G401.6 (cell line): ENCODE data around the gene HSPB9.

ENCODE experiments used
- FAIRE-seq: peaks from 2 replicates; lab custom pipeline; 2012; peaks lifted over from hg19 to GRCh38; lab: Jason Lieb, UNC

HSPB9 gene

GRCh38 chr17:42122371-42123303 lies at the start of gene HSPB9:
Gene HSPB9, plus strand, starts transcription at chr17:42122804. Its CDS starts 47 bp downstream, at chr17:42122851.
- no peak for FAIRE-seq

GRCh38 chr17:42075789-42076188 lies 46.8 kb upstream of the HSPB9 start:
- FAIRE-seq, result no peak

DNA sequence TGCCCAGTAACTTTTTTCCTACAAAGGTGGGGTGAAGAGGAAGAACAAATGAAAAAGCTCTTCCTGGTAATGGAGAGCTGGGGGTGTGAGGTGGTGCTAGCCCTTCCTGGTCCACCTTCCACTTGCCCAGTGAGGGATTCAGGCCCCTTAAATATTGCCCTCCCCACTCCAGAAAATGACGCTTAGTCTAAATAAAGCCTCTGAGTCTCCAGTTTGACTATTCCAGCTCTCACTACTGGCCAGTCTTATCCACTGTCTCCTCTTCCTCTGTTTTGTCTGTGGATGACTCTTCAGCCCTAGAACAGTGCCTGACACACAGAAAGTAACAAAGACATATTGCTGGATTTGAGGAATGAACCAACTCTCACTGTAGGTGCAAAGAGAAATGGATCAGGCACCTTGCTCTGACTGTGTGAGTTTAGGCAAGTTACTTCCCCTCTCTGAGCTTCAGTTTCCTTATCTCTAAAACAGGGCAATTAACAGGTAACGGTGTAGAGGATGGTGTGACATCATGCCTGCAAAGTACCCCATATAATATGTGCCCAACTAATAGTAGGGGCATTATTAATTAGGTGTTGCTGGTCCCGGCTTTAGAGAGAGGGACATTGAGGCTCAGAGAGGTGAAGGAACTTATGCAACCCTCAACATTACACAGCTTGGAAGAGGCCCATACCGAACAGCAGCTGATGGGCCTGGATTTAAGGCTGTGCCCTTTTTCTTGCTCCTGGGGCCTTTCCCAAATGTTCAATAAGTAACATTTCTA lies 45.6 kb upstream of the HSPB9 start:
- no peak for FAIRE-seq

DNA sequence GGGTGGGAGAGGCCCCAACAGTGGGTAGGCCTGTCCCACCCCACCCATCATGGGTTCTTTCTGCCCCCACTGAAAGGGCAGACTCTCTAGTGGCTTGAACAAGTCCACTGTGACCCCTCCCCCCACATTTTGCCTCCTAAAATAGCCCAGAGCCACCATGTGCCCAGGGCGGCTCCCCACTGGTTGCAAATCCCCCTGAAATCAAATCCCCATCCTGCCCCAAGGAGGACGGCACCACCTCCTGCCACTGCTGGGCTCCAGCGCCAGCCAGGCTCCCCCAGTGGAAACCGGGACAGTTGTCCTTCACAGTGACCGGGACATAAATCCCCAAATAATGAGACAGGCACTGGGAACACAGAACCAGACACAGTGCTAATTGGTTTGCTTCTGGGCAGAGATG lies 44.8 kb upstream of the HSPB9 start:
- no peak for FAIRE-seq

DNA sequence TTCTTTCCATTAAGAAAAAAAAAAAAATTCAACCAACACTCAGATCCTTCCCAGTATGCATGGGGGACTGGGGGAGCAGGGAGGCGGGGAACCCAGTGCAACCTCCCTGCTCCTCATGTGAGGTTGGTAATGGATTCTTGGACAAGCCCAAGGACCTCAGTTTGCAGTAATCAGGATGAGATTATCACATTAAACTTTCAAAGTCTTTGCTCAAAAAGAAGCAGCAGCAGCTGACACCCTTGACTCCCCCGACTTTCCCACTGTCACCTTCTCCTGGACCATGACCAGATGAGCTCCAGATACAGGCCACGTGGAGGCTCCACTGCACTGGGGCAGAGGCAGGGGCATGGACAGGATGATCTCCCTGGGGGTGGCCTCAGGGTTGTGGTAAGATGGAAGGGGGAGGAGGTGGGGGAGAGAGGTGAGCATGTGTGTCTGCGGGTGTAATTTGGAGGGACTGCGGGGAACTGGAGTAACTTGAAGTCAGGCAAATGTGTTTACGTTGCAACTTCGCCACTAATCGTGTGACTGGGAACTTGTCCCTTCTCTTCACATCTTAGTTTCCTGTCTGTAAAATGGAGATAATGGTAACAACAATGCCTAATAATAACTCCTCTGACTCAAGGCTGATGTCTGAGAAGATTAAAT lies 44.1 kb upstream of the HSPB9 start:
- no peak for FAIRE-seq

GRCh38 chr17:42079541-42079940 lies 43.1 kb upstream of the HSPB9 start:
- no peak for FAIRE-seq

DNA sequence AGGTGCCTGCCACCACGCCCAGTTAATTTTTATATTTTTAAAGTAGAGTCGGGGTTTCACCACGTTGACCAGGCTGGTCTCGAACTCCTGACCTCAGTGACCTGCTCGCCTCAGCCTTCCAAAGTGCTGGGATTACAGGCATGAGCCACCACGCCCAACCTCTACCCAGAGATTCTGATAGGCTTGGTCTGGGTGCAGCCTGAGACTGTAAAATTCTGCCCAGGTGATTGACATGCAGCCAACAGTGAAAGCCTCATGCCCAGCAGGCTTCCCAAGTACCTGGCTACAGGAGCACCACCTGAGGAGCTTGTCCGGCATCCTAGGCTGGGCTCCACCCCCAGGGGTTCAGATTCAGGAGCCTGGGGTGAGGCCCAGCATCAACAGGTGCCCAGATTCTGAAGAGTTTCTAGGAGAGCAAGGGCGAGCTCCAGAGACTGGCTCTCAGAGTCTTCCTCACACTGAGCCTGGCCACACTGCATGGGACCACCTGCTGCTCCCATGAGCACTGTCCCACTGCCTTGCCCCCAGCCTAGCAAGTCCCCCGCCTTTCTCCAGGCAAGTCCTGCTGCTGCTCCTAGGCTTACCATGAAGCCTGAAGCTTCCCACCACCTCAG lies 41.0 kb upstream of the HSPB9 start:
- no peak for FAIRE-seq

GRCh38 chr17:42087042-42087701 lies 35.4 kb upstream of the HSPB9 start:
- no peak for FAIRE-seq

DNA sequence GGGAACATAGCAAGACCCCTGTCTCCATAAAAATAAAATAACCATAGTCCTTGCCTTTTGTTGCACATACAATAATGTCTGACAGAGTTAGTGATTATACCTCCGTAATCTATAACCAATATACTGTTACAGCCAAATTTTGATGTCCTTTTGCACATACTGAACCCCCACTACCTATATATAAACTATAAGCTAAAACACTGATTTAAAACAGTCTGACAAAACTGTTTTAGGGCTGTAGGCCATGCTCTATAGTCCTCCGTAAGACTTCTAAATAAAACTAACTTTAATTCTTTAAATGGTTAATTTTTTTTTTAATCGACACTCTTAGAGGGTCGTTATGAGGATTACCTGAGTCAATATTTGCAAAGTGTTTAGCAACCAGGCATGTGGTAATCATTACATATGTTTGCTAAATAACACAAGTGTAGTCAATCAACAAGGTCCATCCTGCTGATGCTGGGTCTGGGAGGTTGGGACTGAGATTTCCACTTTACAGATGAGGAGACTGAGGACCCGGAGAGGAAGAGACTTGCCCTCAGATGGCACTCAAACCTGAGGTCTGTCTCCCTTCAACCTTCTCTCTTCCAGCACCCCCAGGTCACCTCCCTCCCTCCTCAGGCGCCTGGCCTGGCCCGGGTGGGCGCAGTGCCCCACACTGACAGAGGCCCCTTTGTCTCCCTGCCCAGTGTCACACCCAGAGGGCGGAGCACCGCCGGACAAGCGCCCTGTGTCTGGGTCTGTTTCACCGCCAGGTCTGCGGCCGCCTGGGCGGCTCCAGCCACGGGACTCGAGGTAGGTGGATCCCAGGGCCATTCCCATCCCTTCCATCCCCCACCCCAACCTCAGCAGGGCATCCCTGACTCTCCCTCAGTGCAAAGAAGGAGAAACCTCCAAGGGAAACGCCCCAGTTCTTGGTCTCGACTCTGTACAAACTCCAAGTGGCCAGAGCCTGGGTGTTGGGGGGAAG lies 34.6 kb upstream of the HSPB9 start:
- no peak for FAIRE-seq

- FAIRE-seq, result no peak
Observed at GRCh38 chr17:42088736-42089135, 33.9 kb upstream of the HSPB9 start.

DNA sequence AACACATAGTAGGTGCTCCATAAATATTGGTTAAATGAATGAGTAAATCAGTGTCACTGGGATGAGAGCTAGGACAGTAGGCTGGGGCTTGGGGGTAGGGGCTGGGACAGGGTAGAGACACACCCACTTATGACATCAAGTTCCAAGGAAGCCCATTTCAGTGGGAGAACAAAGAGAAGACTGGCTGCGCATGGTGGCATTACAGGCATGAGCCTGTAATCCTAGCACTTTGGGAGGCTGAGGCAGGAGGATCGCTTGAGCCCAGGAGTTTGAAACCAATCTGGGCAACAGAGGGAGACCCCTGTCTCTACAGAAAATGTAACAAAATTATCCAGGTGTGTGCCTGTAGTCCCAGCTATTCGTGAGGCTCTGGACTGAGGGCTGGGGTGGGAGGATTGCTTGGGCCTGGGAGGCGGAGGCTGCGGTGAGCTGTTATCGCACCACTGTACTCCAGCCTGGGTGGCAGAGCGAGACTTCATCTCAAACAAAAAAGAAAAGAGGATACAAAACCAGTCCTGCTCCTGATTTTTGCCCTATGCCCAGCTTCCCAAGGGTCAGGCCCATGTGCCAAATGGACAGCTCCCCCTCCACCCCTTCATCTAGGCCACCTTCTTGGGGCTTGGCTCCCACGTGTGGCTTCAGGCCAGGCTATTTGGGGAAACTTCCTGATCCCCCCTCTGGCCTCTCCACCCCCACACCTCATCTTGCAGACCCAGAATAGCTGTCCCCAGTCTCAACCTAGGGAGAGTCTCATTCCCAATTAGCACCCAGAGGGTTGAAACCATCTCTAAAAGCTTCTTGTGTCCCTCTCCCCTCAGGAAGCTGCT lies 31.4 kb upstream of the HSPB9 start:
- FAIRE-seq, result no peak

GRCh38 chr17:42092939-42093338 lies 29.7 kb upstream of the HSPB9 start:
- FAIRE-seq, result no peak

DNA sequence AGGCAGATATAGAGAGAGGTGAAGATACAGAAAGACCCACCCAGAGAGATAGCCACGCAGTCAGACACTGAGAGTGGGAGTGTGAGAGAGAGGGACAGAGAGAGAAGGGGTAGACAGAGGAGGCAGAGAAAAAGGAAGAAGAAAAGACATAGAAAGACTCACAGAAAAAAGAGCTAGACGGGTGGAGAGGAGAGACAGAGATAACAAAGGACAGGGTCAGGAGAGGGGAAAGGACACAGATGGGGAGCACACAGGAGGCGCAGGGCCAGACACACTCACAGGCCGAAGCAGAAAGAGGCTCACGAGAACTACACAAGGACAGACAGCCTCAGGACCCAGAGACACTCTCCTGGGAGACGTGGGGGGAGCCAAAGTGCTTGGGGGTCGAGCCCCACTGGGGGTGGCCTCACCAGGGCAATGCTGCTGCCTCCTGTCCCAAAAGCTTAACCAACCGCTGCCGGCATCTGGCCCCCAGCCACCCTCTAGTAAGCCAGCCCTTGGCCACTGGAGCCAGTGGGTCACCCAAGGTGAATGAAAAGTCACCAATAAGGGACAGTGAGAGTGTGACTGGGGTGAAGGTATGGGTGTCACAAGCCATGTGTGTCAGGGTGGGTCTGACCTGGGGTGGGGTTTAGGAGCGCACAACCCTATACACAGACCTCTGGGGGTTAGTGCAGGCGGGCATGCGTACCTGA lies 28.1 kb upstream of the HSPB9 start:
- FAIRE-seq, result no peak

- FAIRE-seq, result no peak
Observed at GRCh38 chr17:42096360-42097111, 26.1 kb upstream of the HSPB9 start.

DNA sequence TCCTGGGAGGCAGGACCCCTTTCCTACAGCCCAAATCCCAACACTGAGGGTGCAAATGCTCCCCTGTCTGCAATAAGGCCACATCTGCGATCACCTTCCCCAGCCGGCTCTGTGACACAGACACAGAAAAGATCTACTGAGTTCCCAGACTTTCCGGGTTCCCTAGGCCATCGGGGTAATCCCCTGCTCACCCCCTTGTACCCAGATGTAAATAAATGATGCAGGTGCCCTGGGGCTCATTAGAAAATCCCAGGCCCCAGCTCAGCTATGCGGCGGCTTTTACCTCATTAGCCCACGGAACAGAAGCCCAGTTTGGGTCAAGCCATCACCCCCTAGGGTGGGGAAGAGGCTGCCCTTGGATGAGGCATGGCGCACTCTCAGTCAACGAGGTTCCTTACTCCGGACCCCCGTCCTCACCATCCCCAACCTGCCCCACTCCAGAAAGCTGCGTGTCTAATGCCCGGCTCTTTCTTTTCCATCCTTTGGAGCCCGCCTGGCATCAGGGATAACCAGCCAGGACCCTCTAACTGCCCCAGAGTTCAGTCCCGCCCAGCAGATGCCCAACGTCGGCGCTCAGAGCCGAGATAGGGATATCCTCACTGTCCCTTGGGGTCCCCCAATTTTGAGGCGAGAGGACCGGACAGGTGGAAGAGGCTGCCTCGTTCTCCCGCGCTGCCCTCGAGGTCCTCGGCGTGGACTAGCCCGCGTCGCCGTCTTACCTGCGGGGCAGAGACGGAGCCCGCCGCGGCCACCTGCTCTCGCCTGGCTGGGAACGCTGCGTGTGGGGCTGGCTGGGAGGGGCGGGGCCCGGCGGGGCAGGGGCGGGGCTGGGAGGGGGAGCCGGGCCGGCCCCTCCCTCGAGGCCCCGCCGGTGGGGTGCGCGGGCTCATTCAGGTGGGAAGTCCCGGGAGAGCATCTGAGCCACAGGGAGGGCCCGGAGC lies 24.6 kb upstream of the HSPB9 start, which contains the start of gene ZNF385C:
Gene ZNF385C, minus strand, starts transcription at position 783 of the 941 bp plus-strand sequence. CDS start 35,417 bp downstream, outside the sequence.
- FAIRE-seq, result no peak

GRCh38 chr17:42098730-42099399 lies 23.7 kb upstream of the HSPB9 start:
- FAIRE-seq, result no peak
